Activated T-cell treated with anti-CD3 and anti-CD28 coated beads, Interleukin-2, amount 50 U/mL, for 24 hours (primary cell): ENCODE results near the gene CHID1.
A peak's percentile ranks its signal among the peaks of the same experiment; 100 is the strongest.

ENCODE experiments used
- DNase-seq: peaks from one replicate; pipeline ENCODE4 v3.0.0-alpha.2; 2020
- H3K27ac Mint-ChIP-seq: 2 replicates; pipeline ENCODE4 v1.8.0; 2020; ENCODE audit warnings: mild to moderate bottlenecking, mixed read lengths
- H3K27me3 Mint-ChIP-seq: 2 replicates; pipeline ENCODE4 v1.8.0; 2020; ENCODE audit warnings: mixed read lengths
- H3K36me3 Mint-ChIP-seq: 2 replicates; pipeline ENCODE4 v1.8.0; 2020; ENCODE audit warnings: low read depth, mixed read lengths
- H3K4me1 Mint-ChIP-seq: 2 replicates; pipeline ENCODE4 v1.8.0; 2020; ENCODE audit warnings: low read depth, mixed read lengths
- H3K4me3 Mint-ChIP-seq: 2 replicates; pipeline ENCODE4 v1.8.0; 2020; ENCODE audit warnings: mild to moderate bottlenecking, moderate library complexity, mixed read lengths
- H3K9me3 Mint-ChIP-seq: 2 replicates; pipeline ENCODE4 v1.8.0; 2020; ENCODE audit warnings: mixed read lengths

Gene CHID1

DNA sequence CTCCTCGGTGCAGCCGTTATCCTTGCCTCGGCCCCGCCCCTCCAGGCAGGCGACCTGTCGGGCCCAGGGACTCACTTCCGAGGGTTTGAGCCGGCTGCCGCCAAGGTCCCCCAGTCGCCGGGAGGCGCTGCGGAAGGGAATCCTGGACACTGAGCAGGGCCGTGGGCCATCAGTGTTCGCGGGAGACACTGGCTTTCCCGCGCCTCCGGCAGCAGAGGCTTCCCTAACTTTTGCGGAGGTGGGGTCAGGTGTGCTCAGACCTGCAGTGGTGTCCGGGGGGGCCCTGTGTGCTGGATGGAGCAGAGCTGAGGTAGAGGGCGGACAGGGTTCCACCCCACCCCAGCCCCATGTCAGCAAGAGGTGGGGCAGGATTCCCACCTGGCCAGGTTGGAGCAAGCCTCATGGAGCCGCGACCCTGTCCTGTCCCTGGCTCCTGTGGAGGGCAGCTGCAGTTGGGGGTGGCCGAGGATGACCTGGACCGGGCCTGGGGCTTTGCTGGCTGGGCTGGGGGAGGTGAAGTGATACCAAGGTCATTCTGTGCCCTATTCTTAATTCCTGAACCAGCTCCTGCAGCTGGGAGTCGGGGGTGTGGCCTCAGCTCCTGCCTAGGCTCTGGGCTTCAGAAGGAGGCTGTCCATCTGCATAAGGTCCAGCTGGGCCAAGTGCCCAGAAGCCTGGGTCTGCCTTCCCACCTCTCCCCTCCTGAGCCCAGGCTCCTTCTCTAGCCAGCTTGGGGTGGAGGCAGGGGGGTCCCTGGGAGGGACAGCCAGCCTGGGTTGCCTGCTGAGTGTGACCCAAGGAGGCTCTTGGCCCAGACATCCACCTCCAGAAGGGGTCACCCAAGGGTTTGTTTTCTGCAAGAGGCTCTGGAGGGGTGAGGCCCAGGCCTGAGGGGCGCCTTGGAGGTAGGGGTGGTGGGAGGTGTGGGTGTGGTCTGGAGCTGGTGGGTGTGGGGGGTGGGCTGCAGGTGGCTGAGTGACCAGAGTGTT, 59.5 kb downstream of the CHID1 start:
- no peak for DNase-seq
- Mint-ChIP-seq H3K4me3 (no peak overlapping the region), H3K4me1 (peaks cover 6% of the 10 kb centered on the region), H3K9me3 (no peaks in the 10 kb centered on the region), H3K27me3 (peaks cover 13% of the 10 kb centered on the region), H3K27ac (no peak overlapping the region), H3K36me3 (no peaks in the 10 kb centered on the region)

DNA sequence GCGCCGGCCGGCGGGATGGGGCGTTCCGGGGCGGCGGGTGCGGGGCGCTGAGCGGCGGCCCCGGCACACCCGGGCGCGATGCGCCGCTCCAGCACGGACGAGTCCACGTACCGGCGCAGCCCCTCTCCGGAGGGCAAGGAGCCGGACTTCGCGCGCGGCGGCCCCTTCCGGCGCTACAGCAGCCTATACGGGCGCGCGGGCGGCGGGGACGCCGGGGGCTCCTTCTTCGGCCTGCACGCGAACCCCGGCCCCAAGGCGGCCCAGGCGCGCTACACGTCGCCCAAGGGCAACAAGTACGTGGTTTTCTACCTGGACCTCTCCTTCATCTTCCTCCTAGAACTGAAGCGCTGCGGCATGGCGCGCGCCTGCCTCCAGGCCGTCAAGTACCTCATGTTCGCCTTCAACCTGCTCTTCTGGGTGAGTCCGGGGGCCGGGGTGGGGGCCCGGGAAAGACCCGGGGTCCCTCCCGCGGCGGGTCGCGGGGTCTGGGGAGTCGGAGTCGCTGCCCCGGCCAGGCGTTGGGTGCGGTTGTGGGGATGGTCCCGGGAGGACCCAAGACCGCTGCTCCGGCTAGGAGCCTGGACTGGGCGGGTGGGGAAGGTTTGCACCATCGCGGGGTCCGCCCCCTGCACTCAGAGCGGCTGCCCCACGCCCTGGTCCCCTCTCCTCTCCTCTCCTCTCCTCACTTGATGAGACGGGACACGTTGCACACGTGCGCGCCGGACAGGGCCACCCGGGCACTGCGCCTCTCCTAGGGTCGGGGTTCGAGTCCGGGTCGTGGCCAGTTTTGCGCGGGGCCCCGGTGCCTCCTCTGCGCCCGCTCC, 60.4 kb downstream of the CHID1 start:
- H3K9me3 Mint-ChIP-seq: no peaks in the 10 kb centered on the region
- no peak overlapping the region for H3K4me3 Mint-ChIP-seq
- peaks cover 6% of the 10 kb centered on the region for H3K4me1 Mint-ChIP-seq
- no peak for DNase-seq
- H3K36me3 Mint-ChIP-seq: no peaks in the 10 kb centered on the region
- H3K27ac Mint-ChIP-seq: no peak overlapping the region
- peaks cover 13% of the 10 kb centered on the region for H3K27me3 Mint-ChIP-seq

DNA sequence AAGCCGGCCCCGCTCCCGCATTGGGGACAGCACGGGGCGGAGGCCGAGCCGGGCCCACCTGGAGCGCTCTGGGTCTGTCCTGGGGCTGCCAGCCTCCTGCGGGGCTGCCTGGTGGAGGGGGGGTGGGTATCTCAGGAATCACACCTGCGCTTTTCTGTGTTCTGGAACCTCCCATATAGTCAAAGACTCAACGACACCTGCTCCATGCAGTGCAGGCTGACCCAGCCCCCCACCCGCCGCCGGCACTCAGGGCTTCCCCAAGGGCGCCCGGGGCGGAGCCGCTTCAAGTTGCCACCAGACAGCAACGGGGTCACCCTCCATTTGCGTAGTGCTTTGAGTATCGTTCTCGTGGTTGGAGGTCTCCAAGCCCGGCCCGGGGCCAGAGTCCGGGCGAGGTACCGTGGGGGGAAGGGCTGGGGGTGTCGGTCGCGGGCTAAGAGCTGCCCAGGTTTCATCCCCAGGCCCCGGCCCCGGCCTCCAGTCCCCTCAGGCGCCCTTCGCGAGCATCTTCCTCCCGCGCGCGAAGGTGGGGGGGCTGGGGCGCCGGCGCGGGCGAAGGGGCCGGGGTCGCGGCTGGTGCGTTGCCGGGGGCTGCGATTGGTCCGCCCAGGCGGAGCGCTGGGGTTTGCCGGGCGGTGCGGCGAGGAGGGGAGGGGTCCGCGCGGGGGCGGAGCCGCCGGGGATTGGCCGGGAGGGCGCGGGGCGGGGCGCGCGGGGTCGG, 61.3 kb downstream of the CHID1 start:
- peaks cover 13% of the 10 kb centered on the region for H3K27me3 Mint-ChIP-seq
- peak; percentile 66 for DNase-seq
- no peak overlapping the region for H3K27ac Mint-ChIP-seq

DNA sequence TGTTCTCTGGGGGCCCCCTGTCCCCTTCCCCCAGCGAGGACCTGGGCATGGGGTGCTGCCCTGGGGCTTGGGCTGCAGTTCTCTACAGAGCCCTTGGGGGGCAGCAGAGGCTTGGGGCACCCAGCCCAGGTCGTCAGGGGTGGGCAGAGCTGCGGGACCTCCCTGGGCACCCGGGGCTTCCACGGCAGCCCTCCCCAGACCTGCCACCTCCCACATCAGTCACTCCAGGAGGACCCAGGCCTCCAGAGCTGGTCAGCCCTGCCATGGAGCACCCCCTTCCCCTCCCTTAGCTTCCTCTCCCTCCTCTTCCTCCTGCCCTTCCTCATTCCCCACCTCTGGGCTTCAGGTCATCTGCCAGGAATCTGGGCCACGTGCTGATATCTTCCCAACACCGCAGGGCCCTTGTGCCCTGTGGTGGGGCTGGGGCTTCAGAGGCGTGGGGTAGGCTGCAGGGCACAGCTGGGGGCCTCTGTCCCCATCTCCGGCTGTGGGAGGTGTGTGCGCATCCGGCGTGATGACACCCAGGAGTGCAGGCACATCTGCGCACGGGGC, 62.2 kb downstream of the CHID1 start:
- H3K4me3 Mint-ChIP-seq: peak overlapping the region; percentile 41
- H3K4me1 Mint-ChIP-seq: peaks cover 13% of the 10 kb centered on the region
- no peak overlapping the region for H3K27ac Mint-ChIP-seq
- peaks cover 13% of the 10 kb centered on the region for H3K27me3 Mint-ChIP-seq
- H3K9me3 Mint-ChIP-seq: no peaks in the 10 kb centered on the region
- peak; percentile 81 for DNase-seq
- H3K36me3 Mint-ChIP-seq: no peaks in the 10 kb centered on the region

More for the DNA sequence above, 61.3 kb downstream of the CHID1 start:
- Mint-ChIP-seq H3K4me1 (peaks cover 6% of the 10 kb centered on the region), H3K9me3 (no peaks in the 10 kb centered on the region), H3K4me3 (peak overlapping the region; percentile 70), H3K36me3 (no peaks in the 10 kb centered on the region)

DNA sequence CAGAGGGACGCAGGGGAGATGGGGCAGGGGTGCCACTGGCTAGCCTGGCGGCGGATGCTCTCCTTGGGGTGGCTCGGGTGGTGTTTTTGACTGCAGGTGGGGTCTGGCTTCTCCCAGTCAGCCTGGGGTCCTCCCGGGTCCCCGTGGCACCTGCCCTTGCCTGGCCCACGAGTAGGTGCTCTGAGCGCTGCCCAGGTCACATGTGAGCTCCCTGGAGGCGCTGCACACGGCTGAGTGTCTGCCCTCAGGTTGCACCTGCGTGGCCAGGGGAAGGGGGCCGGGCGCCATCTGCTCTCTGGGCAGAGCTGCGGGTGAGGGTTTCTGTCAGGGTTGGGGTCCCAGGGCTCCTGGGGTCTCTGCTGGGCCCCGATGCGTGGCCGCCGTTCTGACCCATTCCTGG, 62.7 kb downstream of the CHID1 start:
- peaks cover 14% of the 10 kb centered on the region for H3K4me1 Mint-ChIP-seq

DNA sequence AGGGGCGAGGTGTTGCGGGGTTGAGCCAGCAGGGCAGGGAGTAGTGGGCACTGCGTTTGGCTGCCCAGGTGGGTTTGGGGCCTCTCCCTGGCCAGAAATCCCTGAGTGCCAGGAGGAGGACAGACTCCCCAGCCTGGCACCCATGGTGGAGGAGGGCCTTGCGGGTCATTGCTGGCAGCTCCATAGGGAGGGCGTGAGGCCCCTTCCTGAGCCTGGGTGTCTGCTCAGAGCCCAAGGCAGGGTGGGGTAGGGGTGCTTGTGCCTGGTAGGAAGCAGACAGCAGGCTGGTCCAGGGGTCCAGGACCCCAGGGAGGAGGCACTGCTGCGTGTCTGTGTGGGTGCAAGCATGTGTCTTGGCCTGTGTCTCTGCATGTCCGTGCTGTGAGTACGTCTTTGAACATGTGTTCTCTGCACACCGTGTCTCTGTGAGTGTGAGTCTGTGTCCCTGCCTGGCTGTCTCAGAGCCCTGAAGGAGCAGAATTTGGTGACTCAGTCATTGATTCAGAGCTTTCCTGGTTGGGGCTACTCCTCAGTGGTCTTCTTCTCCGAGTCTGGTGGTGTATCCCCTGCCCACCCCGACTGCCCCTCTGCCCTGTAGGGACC, 64.0 kb downstream of the CHID1 start:
- H3K27me3 Mint-ChIP-seq: peaks cover 13% of the 10 kb centered on the region
- no peak for DNase-seq
- H3K4me3 Mint-ChIP-seq: no peak overlapping the region
- peaks cover 3% of the 10 kb centered on the region for H3K36me3 Mint-ChIP-seq
- no peaks in the 10 kb centered on the region for H3K9me3 Mint-ChIP-seq
- H3K4me1 Mint-ChIP-seq: peaks cover 14% of the 10 kb centered on the region
- no peak overlapping the region for H3K27ac Mint-ChIP-seq

More for the DNA sequence above, 62.7 kb downstream of the CHID1 start:
- Mint-ChIP-seq H3K4me3 (no peak overlapping the region), H3K27me3 (peaks cover 13% of the 10 kb centered on the region), H3K36me3 (no peaks in the 10 kb centered on the region), H3K27ac (no peak overlapping the region), H3K9me3 (no peaks in the 10 kb centered on the region)
- no peak for DNase-seq

DNA sequence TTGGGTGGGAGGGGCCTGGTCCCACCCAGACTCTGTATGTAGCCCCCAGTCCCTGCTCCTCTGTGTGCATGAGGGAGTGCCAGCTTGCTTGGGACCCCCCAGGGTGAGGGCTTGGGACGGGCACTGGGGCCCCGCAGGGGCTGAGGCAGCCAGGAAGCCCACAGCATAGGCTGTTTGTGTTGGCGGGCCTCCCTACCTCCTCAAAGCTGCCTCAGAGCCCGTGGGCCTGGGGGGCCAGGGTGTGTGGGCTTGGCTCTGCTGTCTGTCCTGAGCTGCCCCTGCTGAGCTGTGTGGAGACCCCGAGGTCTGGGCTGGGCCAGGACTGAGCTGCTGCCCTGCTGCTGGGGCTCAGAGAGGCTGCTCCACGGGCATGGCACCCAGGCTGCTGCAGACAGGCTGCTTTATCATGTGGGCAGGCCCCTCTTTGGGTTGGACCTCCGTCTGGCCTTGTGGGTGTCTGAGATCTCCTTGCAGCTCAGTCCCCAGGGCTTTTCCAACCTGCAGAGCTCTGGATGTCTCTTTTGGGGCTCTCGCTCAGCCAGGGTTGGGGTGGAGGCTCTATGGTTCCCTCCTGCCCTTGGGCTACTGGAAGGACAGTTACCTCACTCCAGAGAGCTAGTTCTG, 64.6 kb downstream of the CHID1 start:
- DNase-seq: no peak
- Mint-ChIP-seq H3K36me3 (peaks cover 9% of the 10 kb centered on the region), H3K9me3 (no peaks in the 10 kb centered on the region), H3K27ac (no peak overlapping the region), H3K4me3 (no peak overlapping the region), H3K27me3 (peaks cover 10% of the 10 kb centered on the region), H3K4me1 (peaks cover 19% of the 10 kb centered on the region)

DNA sequence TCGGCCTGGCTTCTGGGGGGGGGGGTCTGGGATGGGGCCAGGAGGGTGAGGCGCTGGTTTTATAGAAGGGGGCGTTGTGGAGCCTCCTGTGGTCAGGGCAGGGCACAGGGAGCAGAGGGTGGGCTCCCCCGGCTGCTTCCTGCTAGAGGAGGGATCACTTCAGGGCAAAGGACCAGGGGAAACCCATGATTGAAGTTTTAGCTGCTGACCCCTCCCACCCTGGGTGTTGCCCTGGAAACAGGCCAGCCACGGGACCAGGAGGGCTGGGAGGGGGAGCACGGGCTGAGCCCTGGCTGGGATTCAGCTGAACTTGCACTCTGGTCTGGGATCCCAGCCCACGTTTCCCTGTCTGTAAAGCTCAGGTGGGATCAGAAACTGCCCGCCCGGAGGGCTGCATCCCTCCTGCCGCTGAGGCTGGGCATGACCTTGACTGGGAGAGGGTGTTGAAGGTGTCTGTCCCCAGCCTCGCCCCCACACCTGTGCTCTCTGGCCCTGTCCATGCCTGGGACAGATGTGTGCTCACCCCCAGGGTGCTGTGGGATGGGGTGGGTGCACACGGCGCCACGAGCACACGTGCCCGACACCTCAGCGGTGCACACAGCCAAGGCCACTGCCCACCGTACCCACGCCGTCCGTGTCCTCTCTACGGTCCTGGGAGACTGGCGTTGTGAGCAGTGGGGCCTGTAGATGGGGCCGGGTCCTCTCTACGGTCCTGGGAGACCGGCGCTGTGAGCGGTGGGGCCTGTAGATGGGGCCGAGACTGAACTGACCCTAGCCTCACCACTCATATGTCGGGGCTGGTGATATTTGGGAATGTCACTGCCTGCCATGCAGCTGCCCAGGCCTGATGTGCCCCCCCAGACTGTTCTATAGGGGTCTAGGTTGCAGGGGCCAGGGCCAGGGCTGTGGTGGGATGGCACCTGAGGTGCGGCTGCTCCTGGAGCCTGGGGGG, 65.6 kb downstream of the CHID1 start:
- H3K27ac Mint-ChIP-seq: no peak overlapping the region
- H3K36me3 Mint-ChIP-seq: peaks cover 19% of the 10 kb centered on the region
- no peak for DNase-seq
- H3K4me3 Mint-ChIP-seq: no peak overlapping the region
- peaks cover 8% of the 10 kb centered on the region for H3K27me3 Mint-ChIP-seq
- H3K4me1 Mint-ChIP-seq: peaks cover 29% of the 10 kb centered on the region
- no peaks in the 10 kb centered on the region for H3K9me3 Mint-ChIP-seq

DNA sequence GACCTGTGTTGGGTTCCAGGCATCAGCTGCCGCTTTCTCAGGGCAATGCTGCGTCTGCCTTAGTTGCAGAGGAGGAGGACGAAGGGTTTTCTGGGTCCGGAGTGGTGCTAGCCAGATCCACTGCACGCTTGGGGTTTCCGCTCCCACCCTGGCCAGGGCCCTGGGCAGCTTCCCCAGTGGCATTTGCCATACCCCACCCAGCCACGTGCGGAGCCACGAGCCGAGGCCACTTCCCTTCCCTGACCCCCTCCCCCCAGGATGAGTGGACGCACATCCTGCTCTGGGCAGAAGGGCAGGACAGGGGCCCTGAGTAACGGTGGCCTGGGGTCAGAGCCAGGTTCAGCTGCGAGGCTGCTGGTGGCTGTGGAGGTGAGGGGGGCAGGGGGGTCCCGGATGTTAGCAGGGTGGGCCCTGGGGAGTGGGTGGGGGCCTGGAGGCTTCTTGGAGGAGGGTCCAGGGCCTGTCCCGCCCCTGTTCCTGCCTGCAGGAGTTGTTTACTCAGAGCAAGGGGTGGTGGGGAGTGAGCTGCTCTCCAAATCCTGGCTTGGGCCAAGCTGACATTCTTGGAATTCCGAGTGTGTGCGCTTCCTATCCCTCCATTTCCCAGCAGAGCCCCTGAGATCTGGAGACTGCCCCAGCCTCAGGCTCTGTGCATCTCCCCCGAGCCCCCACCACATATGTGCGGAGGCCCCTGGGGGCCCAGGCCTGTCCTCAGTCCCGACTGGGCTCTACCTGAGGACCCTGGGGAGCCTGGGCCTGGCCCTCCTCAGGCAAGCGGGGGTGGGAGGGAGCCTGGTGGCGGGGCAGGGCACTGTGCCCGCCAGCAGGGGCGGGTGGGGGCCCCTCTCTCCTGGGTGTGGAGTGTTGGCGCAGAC, 66.6 kb downstream of the CHID1 start:
- H3K9me3 Mint-ChIP-seq: no peaks in the 10 kb centered on the region
- peak overlapping the region; percentile 78 for H3K4me3 Mint-ChIP-seq
- H3K27me3 Mint-ChIP-seq: peaks cover 5% of the 10 kb centered on the region
- no peak for DNase-seq
- H3K4me1 Mint-ChIP-seq: peaks cover 32% of the 10 kb centered on the region
- H3K27ac Mint-ChIP-seq: peak overlapping the region; percentile 57
- H3K36me3 Mint-ChIP-seq: peaks cover 29% of the 10 kb centered on the region

DNA sequence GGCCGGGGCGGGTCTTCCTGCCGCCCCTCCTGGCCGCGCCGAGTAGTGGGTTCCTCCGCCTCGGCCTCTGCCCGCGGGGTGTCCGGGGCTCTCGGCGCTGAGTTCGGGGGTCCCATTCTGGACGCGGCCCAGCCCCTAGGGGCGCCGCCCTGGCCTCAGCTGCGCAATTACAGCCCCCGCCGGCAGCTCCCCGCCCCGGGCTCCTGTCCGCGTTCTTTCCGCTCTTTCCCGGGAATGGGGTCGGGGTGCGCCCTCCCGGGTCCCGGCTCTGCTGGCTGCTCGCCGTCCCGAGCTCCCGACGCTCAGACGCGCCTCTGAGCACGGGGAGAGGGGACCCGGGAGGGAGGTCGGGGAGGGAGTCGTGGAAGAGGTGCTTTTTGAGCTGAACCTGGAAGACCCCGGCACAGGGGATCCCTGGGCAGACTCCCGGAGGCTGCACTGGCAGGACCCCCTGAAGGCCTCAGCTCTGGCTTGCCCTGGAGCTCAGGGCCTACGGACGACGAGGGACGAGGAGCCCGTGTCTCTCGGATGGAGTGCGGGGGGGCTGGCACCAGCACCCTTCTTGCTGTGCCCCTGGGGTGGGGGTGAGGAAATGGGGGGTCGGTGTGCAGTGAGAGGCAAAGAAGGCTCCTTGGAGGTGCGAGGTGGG, 67.4 kb downstream of the CHID1 start:
- H3K4me3 Mint-ChIP-seq: peak overlapping the region; percentile 78
- peaks cover 37% of the 10 kb centered on the region for H3K36me3 Mint-ChIP-seq
- peak overlapping the region; percentile 57 for H3K27ac Mint-ChIP-seq
- peaks cover 29% of the 10 kb centered on the region for H3K4me1 Mint-ChIP-seq
- DNase-seq: no peak
- no peaks in the 10 kb centered on the region for H3K27me3 Mint-ChIP-seq
- no peaks in the 10 kb centered on the region for H3K9me3 Mint-ChIP-seq

DNA sequence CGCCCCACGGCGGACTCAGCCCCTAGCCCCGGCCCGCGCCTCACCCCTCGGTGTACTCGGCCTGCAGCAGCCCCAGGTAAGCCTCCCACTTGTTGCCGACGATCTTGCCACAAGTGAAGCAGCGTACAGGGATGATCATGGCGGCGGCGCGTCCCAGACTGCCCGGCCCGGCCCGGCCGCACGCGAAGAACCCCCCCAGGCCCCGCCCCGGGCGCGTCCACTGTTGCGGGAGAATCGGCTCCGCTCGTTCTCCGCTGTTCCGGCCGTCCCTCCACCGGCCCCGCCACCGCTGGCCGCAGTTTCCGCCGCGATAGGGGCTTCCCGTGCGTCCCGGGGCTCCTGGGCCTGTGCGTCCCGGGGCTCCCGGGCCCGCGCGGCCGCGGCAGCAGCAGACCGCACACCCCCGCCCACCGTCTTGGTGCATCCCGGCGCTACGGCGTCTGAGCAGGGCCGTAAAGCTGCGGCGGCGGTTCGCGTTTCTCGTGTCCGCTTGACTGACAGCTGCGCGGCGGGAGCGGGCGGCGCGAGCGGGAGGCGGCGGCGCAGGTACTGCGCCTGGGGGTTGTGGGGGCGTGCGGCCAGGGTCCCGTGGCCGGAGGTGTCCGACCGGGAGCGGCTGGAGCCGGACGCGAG, 68.1 kb downstream of the CHID1 start, which contains the start of the genes POLR2L and TSPAN4:
TSS of gene POLR2L (minus strand) at position 160 of the 633 bp plus-strand sequence. CDS start at position 139, 21 bp downstream.
TSS of gene TSPAN4 (plus strand) at position 483 of the 633 bp plus-strand sequence. CDS start 7,453 bp downstream, outside the sequence.
- H3K27ac Mint-ChIP-seq: peak within 1 kb of the TSS; percentile 88
- H3K36me3 Mint-ChIP-seq: peaks cover 44% of the 10 kb centered on the region
- H3K4me3 Mint-ChIP-seq: peak within 1 kb of the TSS; percentile 90
- H3K27me3 Mint-ChIP-seq: no peaks in the 10 kb centered on the region
- peaks cover 29% of the 10 kb centered on the region for H3K4me1 Mint-ChIP-seq
- peak; percentile 94 for DNase-seq
- H3K9me3 Mint-ChIP-seq: no peaks in the 10 kb centered on the region
